ENCODE results near the gene UBE2Q1.
A peak's percentile ranks its signal among the peaks of the same experiment; 100 is the strongest.

DNA sequence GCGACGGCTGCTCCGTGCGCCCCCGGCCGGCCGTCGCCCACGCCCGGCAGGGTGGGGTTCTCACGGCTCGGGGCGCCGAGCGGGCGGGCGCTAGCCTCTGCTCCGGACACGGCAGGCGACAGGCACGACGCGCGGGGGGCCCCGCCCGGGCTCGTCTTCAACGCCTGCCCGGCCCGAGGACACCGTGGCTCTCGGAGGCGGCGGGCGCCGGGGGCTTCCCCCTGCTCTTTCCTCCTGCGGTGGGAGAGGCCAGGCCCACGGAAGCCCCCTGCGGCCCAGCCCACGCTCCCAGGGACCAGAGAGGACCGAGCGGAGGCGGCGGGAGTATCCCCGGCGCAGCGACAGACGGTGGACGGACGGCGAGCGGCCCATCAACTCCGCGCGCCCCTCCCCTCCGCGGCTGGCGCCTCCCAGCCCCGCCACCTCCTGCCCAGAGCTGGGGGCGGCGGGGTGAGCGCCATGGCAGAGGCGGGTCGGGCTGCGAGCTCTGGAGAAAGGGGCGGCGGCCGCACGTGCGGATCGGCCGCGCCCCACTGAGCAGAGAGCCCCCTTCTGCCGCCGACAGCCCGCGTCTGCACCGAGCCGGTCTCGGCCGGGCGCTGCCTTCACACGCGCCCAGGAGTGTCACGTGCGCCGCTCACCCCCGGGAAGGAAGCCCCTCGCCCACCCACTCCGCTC is 56.3 kb downstream of the UBE2Q1 start, which contains the start of the genes SHE and TDRD10:
- TF ChIP-seq, protein P1, sequence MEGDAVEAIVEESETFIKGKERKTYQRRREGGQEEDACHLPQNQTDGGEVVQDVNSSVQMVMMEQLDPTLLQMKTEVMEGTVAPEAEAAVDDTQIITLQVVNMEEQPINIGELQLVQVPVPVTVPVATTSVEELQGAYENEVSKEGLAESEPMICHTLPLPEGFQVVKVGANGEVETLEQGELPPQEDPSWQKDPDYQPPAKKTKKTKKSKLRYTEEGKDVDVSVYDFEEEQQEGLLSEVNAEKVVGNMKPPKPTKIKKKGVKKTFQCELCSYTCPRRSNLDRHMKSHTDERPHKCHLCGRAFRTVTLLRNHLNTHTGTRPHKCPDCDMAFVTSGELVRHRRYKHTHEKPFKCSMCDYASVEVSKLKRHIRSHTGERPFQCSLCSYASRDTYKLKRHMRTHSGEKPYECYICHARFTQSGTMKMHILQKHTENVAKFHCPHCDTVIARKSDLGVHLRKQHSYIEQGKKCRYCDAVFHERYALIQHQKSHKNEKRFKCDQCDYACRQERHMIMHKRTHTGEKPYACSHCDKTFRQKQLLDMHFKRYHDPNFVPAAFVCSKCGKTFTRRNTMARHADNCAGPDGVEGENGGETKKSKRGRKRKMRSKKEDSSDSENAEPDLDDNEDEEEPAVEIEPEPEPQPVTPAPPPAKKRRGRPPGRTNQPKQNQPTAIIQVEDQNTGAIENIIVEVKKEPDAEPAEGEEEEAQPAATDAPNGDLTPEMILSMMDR (conservative IDR thresholded peaks at IDR 0.05; ENCODE audit: low read depth in 2 of 2) = no peak
- no peak for TF ChIP-seq NANOG (IDR thresholded peaks at IDR 0.05; ENCODE audit: borderline replicate concordance)
- TF ChIP-seq CREB1 (CRISPR knock-in tag; IDR thresholded peaks at IDR 0.05; ENCODE audit: low read depth) = 0 out of 2 replicates have a peak, but pooled peaks have one; percentile 2
- no peak for TF ChIP-seq JUNB (IDR thresholded peaks at IDR 0.05; ENCODE audit: unreplicated experiment)
- TF ChIP-seq POLR2AphosphoS5 (IDR thresholded peaks at IDR 0.05; ENCODE audit: low read depth) = no peak

All from GM23338 (cell line).